ENCODE data around the gene ACCS.

ACCS gene, protein sequence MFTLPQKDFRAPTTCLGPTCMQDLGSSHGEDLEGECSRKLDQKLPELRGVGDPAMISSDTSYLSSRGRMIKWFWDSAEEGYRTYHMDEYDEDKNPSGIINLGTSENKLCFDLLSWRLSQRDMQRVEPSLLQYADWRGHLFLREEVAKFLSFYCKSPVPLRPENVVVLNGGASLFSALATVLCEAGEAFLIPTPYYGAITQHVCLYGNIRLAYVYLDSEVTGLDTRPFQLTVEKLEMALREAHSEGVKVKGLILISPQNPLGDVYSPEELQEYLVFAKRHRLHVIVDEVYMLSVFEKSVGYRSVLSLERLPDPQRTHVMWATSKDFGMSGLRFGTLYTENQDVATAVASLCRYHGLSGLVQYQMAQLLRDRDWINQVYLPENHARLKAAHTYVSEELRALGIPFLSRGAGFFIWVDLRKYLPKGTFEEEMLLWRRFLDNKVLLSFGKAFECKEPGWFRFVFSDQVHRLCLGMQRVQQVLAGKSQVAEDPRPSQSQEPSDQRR

DNA sequence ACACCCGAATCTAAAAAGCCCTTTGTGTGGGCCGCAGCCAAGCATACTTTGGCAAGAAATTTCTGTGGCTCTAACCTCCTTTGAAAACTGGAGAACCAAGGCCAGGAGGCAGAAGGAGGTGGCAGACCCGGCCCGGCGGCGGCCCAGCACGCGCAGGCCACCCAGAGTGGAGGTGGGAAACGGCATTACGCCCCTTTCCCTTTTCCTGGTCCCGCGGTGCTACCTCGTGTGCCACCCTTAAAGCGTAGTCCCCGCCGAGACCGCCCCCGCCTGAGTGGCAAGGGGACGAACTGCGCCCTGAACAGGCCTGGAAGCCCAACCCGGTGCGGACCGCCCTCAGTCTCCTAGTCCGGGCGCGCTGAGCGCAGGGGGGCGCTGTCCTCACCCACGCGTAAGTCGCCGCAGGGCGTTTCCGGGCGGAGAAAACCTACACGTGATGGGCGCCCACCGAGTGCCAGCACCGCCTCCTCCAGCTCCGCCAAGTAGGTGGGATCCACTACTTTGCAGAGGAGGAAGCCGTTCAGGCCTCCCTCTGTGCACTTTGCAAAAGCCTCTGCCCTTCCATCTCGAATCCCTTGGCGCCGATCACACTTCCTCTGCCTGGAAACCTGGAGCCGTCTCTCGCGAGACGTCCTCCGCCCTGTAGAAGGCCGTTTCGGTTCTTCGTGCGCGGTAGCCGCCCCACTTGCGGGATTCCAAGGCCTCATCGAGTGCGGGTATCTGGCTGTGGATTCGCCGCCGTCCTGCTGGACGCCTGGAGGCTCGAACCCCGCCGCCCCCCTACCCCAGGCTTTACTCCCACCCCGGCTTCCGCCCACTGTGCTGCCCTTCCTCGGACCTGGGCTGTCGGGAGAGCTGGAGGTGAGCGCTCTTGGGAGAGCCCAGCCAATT is at the start of gene ACCS:
ACCS (plus strand) TSS at position 430 of the 891 bp plus-strand sequence. CDS start 1,358 bp downstream, outside the sequence.
- FAIRE-seq, result peak; percentile 83
- DNase-seq (ENCODE audit: insufficient read length, low spot score), result peak; percentile 78

- FAIRE-seq (no peak), DNase-seq (ENCODE audit: insufficient read length, low spot score) (no peak)
Measured at GRCh38 chr11:44016546-44017442, 49.3 kb upstream of the ACCS start.

GRCh38 chr11:44017443-44018126 is 48.5 kb upstream of the ACCS start:
- no peak for DNase-seq (ENCODE audit: insufficient read length, low spot score)
- FAIRE-seq, result no peak

GRCh38 chr11:44018127-44018521 is 47.9 kb upstream of the ACCS start:
- FAIRE-seq (no peak), DNase-seq (ENCODE audit: insufficient read length, low spot score) (no peak)

DNA sequence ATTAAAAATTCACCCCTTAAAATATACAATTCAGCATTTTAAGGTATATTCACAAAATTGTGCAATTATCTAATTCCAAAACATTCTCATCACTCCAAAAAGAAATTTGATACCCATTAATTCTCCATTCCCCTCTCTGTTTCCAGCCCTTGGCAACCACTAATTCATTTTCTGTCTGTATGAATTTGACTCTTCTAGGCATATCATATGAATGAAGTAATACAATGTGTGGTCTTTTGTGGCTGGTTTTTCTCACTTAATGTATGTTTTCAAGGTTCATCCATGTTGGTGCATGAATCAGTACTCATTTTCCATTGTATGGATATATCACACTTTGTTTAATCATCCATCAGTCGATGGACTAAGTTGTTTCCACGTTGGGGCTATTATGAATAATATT is 47.2 kb upstream of the ACCS start:
- no peak for FAIRE-seq

DNA sequence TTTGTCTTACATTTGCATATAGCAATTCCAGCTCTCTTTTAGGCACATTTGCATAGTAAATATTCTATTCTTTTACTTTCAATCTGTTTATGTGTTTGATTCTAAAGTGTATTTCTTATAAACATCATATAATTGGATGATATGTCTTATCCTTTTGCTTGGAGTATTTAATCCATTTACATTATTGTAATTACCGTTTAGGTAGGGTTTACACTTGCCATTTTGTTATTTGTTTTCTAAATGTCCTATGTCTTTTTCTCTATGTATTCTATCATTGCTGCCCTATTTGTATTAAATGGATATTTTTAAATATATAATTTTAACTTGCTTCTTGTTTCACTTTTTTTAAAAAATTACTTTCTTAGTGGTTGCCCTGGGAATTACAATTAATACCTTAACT is 41.1 kb upstream of the ACCS start:
- no peak for FAIRE-seq
- no peak for DNase-seq (ENCODE audit: insufficient read length, low spot score)

More for the DNA sequence above, 47.2 kb upstream of the ACCS start:
- DNase-seq (ENCODE audit: insufficient read length, low spot score), result no peak

GRCh38 chr11:44025727-44026126 is 40.3 kb upstream of the ACCS start:
- DNase-seq (ENCODE audit: insufficient read length, low spot score), result no peak

DNA sequence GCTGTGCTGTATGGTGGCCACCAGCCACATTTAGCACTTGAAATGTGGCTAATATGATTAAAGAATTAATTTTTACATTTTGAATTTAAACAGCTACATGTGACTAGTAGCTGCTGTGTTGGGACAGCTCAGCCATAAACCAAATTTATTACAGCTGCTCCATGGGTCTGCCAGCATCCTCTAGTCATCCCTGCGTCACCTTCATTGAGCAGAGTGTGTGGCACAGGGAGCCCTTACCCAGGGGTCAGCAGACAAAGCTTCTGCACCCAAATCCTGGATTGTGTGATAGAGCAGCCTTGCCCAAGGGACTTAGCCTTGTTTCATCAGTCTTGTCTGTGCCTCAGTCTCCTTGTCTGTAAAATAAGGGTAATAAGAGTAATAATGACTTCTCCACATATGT is 37.7 kb upstream of the ACCS start:
- DNase-seq (ENCODE audit: insufficient read length, low spot score) (no peak), FAIRE-seq (no peak)

More at GRCh38 chr11:44025727-44026126, 40.3 kb upstream of the ACCS start:
- no peak for FAIRE-seq

GRCh38 chr11:44028816-44029506 is 37.1 kb upstream of the ACCS start:
- FAIRE-seq, result no peak
- DNase-seq (ENCODE audit: insufficient read length, low spot score), result no peak

GRCh38 chr11:44029507-44029845 is 36.6 kb upstream of the ACCS start:
- DNase-seq (ENCODE audit: insufficient read length, low spot score) (no peak), FAIRE-seq (no peak)

DNA sequence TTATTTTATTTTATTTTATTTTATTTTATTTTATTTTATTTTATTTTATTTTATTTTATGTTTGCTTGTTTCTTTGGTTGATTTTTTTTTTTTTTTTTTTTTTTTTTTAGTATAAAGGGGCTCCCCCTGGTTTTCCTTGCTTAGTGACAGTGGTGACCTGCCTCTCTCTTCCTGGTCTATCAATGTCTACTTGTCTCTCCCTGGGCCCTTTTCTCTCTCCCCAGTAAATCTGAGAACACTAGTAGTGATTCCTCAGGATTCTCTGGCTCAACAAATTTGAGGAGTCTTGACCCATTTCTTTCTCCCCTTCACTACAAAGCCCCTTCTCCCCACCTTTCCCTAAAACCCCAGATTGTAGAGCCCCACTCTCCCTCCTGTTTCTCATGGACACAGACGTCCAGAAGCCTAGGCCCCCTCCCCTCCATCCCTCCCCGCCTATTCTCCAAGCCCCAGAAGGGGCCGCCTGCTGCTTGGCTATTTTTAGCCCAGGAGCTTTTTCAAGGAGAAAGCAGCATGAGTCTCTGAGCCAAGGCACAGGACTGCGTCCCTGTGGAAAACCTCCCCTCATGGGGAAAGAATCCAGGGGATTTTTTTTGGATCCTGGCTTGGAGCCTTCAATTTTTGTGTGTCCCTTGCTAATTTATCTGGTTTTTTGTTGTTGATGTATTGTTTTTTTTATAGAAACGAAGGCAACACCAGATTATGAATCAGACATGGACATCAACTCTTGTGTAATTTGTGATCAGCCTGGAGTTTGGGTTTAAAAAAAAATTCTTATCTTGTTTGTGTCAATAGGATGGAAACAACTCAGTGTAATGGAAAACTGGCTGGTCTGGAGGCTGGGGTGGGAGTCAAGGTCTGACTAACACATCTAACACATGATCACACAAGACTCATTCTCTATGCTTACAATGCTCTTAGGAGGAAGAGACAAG is 35.8 kb upstream of the ACCS start:
- DNase-seq (ENCODE audit: insufficient read length, low spot score), result no peak

DNA sequence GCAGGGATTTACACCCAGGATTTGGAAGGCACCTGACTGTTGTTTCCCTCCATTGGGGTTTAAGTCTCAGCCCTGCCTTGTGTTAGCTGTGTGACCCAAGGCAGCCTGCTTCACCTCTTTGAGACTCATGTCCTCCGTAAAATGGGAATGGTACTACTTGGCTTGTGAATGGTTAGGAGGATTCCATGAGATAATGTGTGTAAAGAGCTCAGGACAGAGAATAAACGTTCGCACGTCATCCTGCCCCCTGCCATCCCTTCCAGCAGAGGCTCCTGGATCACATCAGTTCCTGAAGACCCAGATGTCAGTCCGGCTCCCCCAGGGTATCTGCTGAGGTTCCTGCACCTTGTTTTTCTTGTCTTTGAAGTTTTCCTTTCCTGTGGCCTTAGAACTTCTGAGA is 35.1 kb upstream of the ACCS start:
- no peak for FAIRE-seq
- no peak for DNase-seq (ENCODE audit: insufficient read length, low spot score)

More for the DNA sequence above, 35.8 kb upstream of the ACCS start:
- no peak for FAIRE-seq

- DNase-seq (ENCODE audit: insufficient read length, low spot score), result no peak
- FAIRE-seq, result no peak
Measured at GRCh38 chr11:44031549-44031948, 34.5 kb upstream of the ACCS start.

DNA sequence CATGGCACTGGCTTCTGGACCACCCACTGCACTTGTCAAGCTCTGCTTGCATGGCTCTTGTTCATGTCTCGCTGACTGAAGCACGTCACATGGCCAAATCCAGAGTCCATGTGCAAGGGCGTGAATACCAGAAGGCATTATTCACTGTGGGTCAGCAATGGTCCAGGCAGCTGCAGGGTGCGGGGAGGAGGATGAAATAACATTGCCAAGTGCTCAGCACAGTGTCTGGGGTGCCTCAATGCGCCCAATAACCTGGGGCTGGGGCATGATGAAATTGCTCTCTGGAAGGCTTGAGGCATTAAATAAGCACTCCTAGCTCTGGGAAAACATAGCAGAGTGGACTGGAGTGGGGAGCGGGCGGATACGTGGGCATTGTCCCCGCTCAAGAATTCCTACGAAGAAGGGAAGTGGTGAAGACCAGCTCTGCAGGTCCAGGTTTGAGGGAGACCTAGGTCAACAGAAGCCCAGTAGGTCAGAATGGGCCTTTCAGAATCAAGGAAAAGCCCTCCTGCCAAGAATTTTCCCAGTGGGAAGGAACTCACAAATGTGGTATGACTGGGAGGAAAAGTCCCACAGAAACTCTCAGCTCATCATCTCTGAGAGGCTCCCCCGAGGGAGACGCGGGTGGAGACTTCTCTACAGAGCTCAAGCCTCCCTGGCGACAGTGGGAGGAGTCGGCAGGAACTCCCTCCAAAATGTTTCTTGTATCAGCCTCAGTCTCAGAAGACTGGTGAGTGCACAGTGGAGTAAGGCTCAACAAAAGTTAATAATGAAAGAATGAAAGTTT is 33.6 kb upstream of the ACCS start:
- no peak for FAIRE-seq

DNA sequence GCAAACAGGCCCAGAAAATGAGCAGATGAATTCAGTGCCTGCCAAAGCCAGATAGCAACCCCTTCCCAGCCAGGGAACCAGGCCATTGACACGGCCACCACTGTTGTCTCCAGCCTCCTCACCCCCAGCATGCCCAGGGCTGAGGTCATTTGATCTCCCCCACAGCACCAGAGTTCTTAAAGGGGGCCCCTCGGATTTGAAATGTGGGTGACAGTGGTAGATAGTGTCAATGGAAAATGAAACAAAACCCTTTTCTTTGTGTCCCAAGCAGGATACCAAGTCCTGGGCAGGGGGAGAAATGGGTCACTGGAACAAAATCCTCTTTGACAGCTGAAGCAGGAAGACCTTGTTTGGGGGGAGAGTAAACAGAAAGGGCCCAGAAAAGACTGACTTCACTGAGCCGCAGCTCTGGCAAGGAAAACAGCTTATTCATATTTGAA is 32.6 kb upstream of the ACCS start:
- no peak for FAIRE-seq
- no peak for DNase-seq (ENCODE audit: insufficient read length, low spot score)

More for the DNA sequence above, 33.6 kb upstream of the ACCS start:
- DNase-seq (ENCODE audit: insufficient read length, low spot score), result no peak

DNA sequence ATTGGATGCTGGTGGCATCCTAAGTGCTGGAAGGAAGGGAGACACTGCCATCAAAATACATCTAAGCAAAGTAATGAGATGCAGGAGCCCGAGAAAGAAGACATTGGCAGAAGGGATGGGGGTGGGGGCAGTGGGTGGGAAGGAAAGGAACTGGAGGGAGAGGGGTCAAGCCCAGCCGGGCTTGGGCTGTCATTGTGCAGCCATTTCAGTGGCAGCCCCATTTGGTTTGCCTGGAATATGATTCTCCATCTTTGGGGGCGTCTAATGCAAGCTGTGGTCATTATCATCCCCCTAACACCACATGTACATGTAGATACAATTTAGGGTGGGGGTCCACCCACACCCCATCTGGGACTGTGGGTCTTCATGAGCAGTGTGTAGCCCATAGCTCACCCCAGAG is 32.2 kb upstream of the ACCS start:
- no peak for FAIRE-seq

DNA sequence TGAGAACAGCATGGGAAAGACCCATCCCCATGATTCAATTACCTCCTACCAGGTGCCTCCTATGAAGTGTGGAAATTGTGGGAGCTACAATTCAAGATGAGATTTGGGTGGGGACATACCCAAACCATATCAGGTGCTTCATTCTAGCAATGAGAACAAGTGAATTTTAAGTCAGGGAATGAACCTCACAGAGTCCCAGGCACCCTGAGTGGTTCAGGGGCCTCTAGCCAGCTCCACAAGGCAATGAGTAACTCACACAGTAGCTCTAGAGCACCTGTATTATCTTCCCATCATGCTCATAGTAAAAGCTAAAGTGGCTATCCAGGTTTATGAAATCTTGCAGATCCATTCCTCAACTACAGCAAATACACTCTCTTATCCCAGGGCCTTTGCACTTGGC is 31.4 kb upstream of the ACCS start:
- FAIRE-seq (no peak), DNase-seq (ENCODE audit: insufficient read length, low spot score) (no peak)

More for the DNA sequence above, 32.2 kb upstream of the ACCS start:
- DNase-seq (ENCODE audit: insufficient read length, low spot score), result no peak
